BE2C (cell line): Measurements from ENCODE around the gene GIPR.

Experiments
- DNase-seq: peaks from one replicate; pipeline ENCODE4 v3.0.0-alpha.2; 2020
- H3K27me3 ChIP-seq: fragments of 250-450 bp; sonication (Bioruptor Pico); 2 replicates; pipeline ENCODE4 v1.5.1; 2020; ENCODE audit warnings: mild to moderate bottlenecking
- H3K36me3 ChIP-seq: fragments of 250-450 bp; sonication (Bioruptor Pico); 2 replicates; pipeline ENCODE4 v1.5.1; 2020; ENCODE audit warnings: mild to moderate bottlenecking
- H3K4me1 ChIP-seq: fragments of 250-450 bp; sonication (Bioruptor Pico); 2 replicates; pipeline ENCODE4 v1.5.1; 2020
- H3K4me3 ChIP-seq: 2 replicates; pipeline ENCODE4 v1.5.1; 2011; ENCODE audit warnings: low read depth, low read length
- H3K9me3 ChIP-seq: fragments of 250-450 bp; sonication (Bioruptor Pico); 2 replicates; pipeline ENCODE4 v1.5.1; 2020
- CTCF ChIP-seq: IDR thresholded peaks from 2 replicates; pipeline ENCODE4 v1.5.1; 2012; ENCODE audit warnings: mild to moderate bottlenecking, low read depth, low read length

The GIPR gene

GRCh38 chr19:45645068-45645630 is 22.9 kb upstream of the GIPR start:
- H3K36me3 ChIP-seq: no peaks in the 10 kb centered on the region
- peak overlapping the region; percentile 59 for H3K4me3 ChIP-seq
- no peaks in the 10 kb centered on the region for H3K27me3 ChIP-seq
- no peak for DNase-seq
- TF ChIP-seq CTCF: no peak
- no peaks in the 10 kb centered on the region for H3K9me3 ChIP-seq
- H3K4me1 ChIP-seq: 0 out of 2 replicates have a peak, but pooled peaks cover 6% of the 10 kb centered on the region

GRCh38 chr19:45645631-45646344 is 22.2 kb upstream of the GIPR start:
- TF ChIP-seq CTCF: no peak
- no peaks in the 10 kb centered on the region for H3K9me3 ChIP-seq

DNA sequence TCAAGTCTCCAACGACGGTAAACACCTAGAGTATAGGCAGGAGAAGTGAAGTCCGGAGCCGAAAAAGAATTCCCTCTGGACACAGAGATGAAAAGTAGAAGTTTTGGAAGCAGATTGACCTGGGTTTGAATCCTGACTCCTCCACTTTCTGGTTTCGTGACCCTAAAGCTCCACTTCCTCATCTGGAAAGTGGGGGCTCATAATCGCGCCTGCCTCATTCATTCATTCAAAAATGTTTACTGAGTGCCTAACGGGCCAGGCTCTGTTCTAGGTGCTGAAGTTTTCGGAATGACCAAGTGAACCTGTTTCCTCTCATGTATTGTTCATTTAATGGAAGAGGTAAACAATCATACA is 21.7 kb upstream of the GIPR start:
- Histone ChIP-seq H3K4me1 (0 out of 2 replicates have a peak, but pooled peaks cover 6% of the 10 kb centered on the region), H3K27me3 (no peaks in the 10 kb centered on the region), H3K36me3 (no peaks in the 10 kb centered on the region), H3K9me3 (no peaks in the 10 kb centered on the region), H3K4me3 (peak overlapping the region; percentile 59)
- no peak for TF ChIP-seq CTCF
- DNase-seq: no peak

More at GRCh38 chr19:45645631-45646344, 22.2 kb upstream of the GIPR start:
- no peaks in the 10 kb centered on the region for H3K27me3 ChIP-seq
- H3K4me1 ChIP-seq: 0 out of 2 replicates have a peak, but pooled peaks cover 6% of the 10 kb centered on the region
- H3K4me3 ChIP-seq: peak overlapping the region; percentile 59
- peak; percentile 96 for DNase-seq
- no peaks in the 10 kb centered on the region for H3K36me3 ChIP-seq

DNA sequence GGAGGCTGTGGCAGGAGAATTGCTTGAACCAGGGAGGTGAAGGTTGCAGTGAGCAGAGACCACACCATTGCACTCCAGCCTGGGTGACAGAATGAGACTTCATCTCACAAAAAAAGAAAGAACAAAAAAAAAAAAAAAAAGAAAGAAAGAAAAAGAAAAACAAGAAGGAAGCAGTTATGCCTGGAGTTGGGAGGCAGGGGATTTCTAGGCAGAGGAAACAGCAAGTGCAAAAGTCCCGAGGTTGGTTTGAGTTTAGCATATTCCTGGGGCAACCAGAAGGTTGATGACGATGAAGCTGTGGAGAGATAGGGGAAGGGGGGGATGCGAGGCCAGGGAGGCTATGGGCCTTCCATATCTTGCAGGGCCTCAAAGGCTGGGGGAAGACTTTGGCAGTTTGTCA is 17.3 kb upstream of the GIPR start:
- Histone ChIP-seq H3K4me3 (no peak overlapping the region), H3K27me3 (no peaks in the 10 kb centered on the region), H3K9me3 (no peaks in the 10 kb centered on the region), H3K36me3 (no peaks in the 10 kb centered on the region), H3K4me1 (no peaks in the 10 kb centered on the region)
- TF ChIP-seq CTCF: no peak
- no peak for DNase-seq

GRCh38 chr19:45653634-45654033 is 14.4 kb upstream of the GIPR start:
- H3K4me3 ChIP-seq: peak overlapping the region; percentile 48
- no peaks in the 10 kb centered on the region for H3K36me3 ChIP-seq
- DNase-seq: peak; percentile 64

More at GRCh38 chr19:45653634-45654033, 14.4 kb upstream of the GIPR start:
- Histone ChIP-seq H3K4me1 (no peaks in the 10 kb centered on the region), H3K27me3 (no peaks in the 10 kb centered on the region), H3K9me3 (no peaks in the 10 kb centered on the region)
- no peak for TF ChIP-seq CTCF
